Nephron (organoid): Measurements from ENCODE around the gene MAD1L1.

Experiments used
- H3K27ac Mint-ChIP-seq, 3 experiments: 2 replicates each; pipeline ENCODE4 v1.8.0; 2020; ENCODE audit warnings: mixed read lengths in 3 of 3, mild to moderate bottlenecking in 2 of 3, moderate library complexity in 1 of 3
- H3K27me3 Mint-ChIP-seq: 2 replicates; pipeline ENCODE4 v1.8.0; 2021; ENCODE audit warnings: low read depth, mild to moderate bottlenecking, moderate library complexity, mixed read lengths
- H3K36me3 Mint-ChIP-seq: 2 replicates; pipeline ENCODE4 v1.8.0; 2020; ENCODE audit warnings: low read depth, mixed read lengths
- H3K4me1 Mint-ChIP-seq: 2 replicates; pipeline ENCODE4 v1.8.0; 2020; ENCODE audit warnings: mixed read lengths
- H3K4me3 Mint-ChIP-seq, 3 experiments: 2 replicates each; pipeline ENCODE4 v1.8.0; 2020; ENCODE audit warnings: mild to moderate bottlenecking in 3 of 3, mixed read lengths in 3 of 3, moderate library complexity in 2 of 3
- H3K9me3 Mint-ChIP-seq: 2 replicates; pipeline ENCODE4 v1.8.0; 2020; ENCODE audit warnings: mixed read lengths
- CTCF ChIP-seq, 3 experiments: fragments of 200-600 bp; sonication (generic); IDR thresholded peaks; one replicate each; pipeline ENCODE4 v1.5.0; 2021; ENCODE audit warnings: antibody characterized with exemption in 3 of 3; ENCODE audit not compliant: unreplicated experiment in 3 of 3

The MAD1L1 gene

GRCh38 chr7:2005786-2006185, 227.0 kb downstream of the MAD1L1 start:
- Mint-ChIP-seq H3K36me3 (no peaks in the 10 kb centered on the region), H3K9me3 (no peaks in the 10 kb centered on the region), H3K27me3 (peaks cover 5% of the 10 kb centered on the region), H3K27ac (peak overlapping the region; percentile 10 to 59 (median 35)), H3K4me3 (no peak overlapping the region), H3K4me1 (peaks cover 20% of the 10 kb centered on the region)
- no peak for TF ChIP-seq CTCF (IDR thresholded peaks at IDR 0.05; ENCODE audit: unreplicated experiment in 3 of 3)

- no peaks in the 10 kb centered on the region for H3K36me3 Mint-ChIP-seq
- peaks cover 5% of the 10 kb centered on the region for H3K27me3 Mint-ChIP-seq
- no peak overlapping the region for H3K27ac Mint-ChIP-seq
- TF ChIP-seq CTCF (IDR thresholded peaks at IDR 0.05; ENCODE audit: unreplicated experiment in 3 of 3): no peak
- no peak overlapping the region for H3K4me3 Mint-ChIP-seq
- peaks cover 13% of the 10 kb centered on the region for H3K4me1 Mint-ChIP-seq
- no peaks in the 10 kb centered on the region for H3K9me3 Mint-ChIP-seq
These were observed 227.7 kb downstream of the MAD1L1 start for GRCh38 chr7:2004841-2005725.

- Mint-ChIP-seq H3K27me3 (peaks cover 5% of the 10 kb centered on the region), H3K9me3 (no peaks in the 10 kb centered on the region), H3K4me1 (peaks cover 9% of the 10 kb centered on the region), H3K27ac (no peak overlapping the region), H3K4me3 (no peak overlapping the region), H3K36me3 (no peaks in the 10 kb centered on the region)
- TF ChIP-seq CTCF (IDR thresholded peaks at IDR 0.05; ENCODE audit: unreplicated experiment in 3 of 3): no peak
These were observed 228.6 kb downstream of the MAD1L1 start for GRCh38 chr7:2003931-2004812.

GRCh38 chr7:2003451-2003930, 229.3 kb downstream of the MAD1L1 start:
- H3K27ac Mint-ChIP-seq: no peak overlapping the region
- H3K4me1 Mint-ChIP-seq: peaks cover 9% of the 10 kb centered on the region
- H3K9me3 Mint-ChIP-seq: no peaks in the 10 kb centered on the region
- TF ChIP-seq CTCF (IDR thresholded peaks at IDR 0.05; ENCODE audit: unreplicated experiment in 3 of 3): no peak
- H3K4me3 Mint-ChIP-seq: no peak overlapping the region
- H3K27me3 Mint-ChIP-seq: peaks cover 5% of the 10 kb centered on the region
- H3K36me3 Mint-ChIP-seq: no peaks in the 10 kb centered on the region

- Mint-ChIP-seq H3K9me3 (no peaks in the 10 kb centered on the region), H3K4me1 (peaks cover 9% of the 10 kb centered on the region), H3K4me3 (no peak overlapping the region), H3K27me3 (peaks cover 5% of the 10 kb centered on the region), H3K36me3 (no peaks in the 10 kb centered on the region), H3K27ac (no peak overlapping the region)
- TF ChIP-seq CTCF (IDR thresholded peaks at IDR 0.05; ENCODE audit: unreplicated experiment in 3 of 3): no peak
These were observed 229.9 kb downstream of the MAD1L1 start for GRCh38 chr7:2002561-2003450.
